Natural killer cell (primary cell): ENCODE data around the gene CRYGN. TPM values are rescaled to one million over a fixed set of nuclear protein-coding genes. Genes with fewer than 3 reads are reported as not detected.

Experiments
- ATAC-seq, 3 donors: fragments of 150-1000 bp in 2 of 3; fragments of 200-7000 bp in 1 of 3; cut with Tn5 transposase; 1 replicate in 1 of 3; 2 replicates in 2 of 3; pipeline ENCODE4 v1.10.0; 2021; ENCODE audit warnings: mild to moderate bottlenecking in 2 of 3, moderate library complexity in 2 of 3
- DNase-seq, 2 donors: peaks; one replicate each; pipeline versions ENCODE4 v3.0.0 to v3.0.0-alpha.2; 2013 to 2021; ENCODE audit warnings: mixed read lengths in 1 of 2
- H3K27ac ChIP-seq: one replicate; pipeline ENCODE4 v1.5.1; 2013; ENCODE audit warnings: mild to moderate bottlenecking, low read length
- H3K27me3 ChIP-seq: one replicate; pipeline ENCODE4 v1.6.1; 2013; ENCODE audit warnings: low read length; ENCODE audit not compliant: control insufficient read depth, insufficient read depth
- H3K36me3 ChIP-seq: one replicate; pipeline ENCODE4 v1.6.1; 2013; ENCODE audit warnings: low read length; ENCODE audit not compliant: control insufficient read depth, insufficient read depth
- H3K4me1 ChIP-seq: one replicate; pipeline ENCODE4 v1.6.1; 2013; ENCODE audit warnings: low read length; ENCODE audit not compliant: control insufficient read depth, insufficient read depth
- H3K4me3 ChIP-seq: one replicate; pipeline ENCODE4 v1.5.1; 2013; ENCODE audit warnings: low read length
- H3K9me3 ChIP-seq: one replicate; pipeline ENCODE4 v1.6.1; 2013; ENCODE audit warnings: low read length; ENCODE audit not compliant: control insufficient read depth, insufficient read depth
- H3K27ac Mint-ChIP-seq, 2 donors: one replicate each; pipeline ENCODE4 v1.8.0; 2022; ENCODE audit warnings: mild to moderate bottlenecking in 2 of 2, mixed read lengths in 2 of 2, moderate library complexity in 1 of 2
- H3K27me3 Mint-ChIP-seq, 2 donors: one replicate each; pipeline ENCODE4 v1.8.0; 2022; ENCODE audit warnings: low read depth in 2 of 2, mixed read lengths in 2 of 2
- H3K36me3 Mint-ChIP-seq: one replicate; pipeline ENCODE4 v1.8.0; 2022; ENCODE audit warnings: mixed read lengths
- H3K4me1 Mint-ChIP-seq, 2 donors: one replicate each; pipeline ENCODE4 v1.8.0; 2022; ENCODE audit warnings: mixed read lengths in 2 of 2
- H3K4me3 Mint-ChIP-seq: one replicate; pipeline ENCODE4 v1.8.0; 2022; ENCODE audit warnings: mild to moderate bottlenecking, moderate library complexity, mixed read lengths
- H3K9me3 Mint-ChIP-seq, 2 donors: one replicate each; pipeline ENCODE4 v1.8.0; 2022; ENCODE audit warnings: mixed read lengths in 2 of 2
- WGBS: methylation state at CpG from one replicate; pipeline ENCODE4 v1.1.7; 2013; ENCODE audit warnings: missing lambda C conversion rate; ENCODE audit not compliant: insufficient coverage; 5-methylcytosine and 5-hydroxymethylcytosine counted together
- intact Hi-C: fragments of 100-400 bp; cut with micrococcal nuclease; formaldehyde crosslinking; loops from one replicate; pipeline ENCODE4 v1.14.2; 2022
- total RNA-seq, 4 donors: library from RNA; stranded (reverse); fragments of 120-200 nt in 1 of 4; gene quantifications; one replicate each; pipeline versions ENCODE4 v1.2.3 to v1.2.4, GENCODE V29; 2013 to 2022
- TF ChIP-seq, protein P1 (sequence below): fragments of 200-600 bp; IDR thresholded peaks from one replicate; pipeline ENCODE4 v1.8.0; 2022; ENCODE audit warnings: antibody characterized with exemption

CRYGN gene
- total RNA-seq, 3 donors from 2014 or later (not counting 1 experiment from before 2014, with no cell fraction given): not detected

DNA sequence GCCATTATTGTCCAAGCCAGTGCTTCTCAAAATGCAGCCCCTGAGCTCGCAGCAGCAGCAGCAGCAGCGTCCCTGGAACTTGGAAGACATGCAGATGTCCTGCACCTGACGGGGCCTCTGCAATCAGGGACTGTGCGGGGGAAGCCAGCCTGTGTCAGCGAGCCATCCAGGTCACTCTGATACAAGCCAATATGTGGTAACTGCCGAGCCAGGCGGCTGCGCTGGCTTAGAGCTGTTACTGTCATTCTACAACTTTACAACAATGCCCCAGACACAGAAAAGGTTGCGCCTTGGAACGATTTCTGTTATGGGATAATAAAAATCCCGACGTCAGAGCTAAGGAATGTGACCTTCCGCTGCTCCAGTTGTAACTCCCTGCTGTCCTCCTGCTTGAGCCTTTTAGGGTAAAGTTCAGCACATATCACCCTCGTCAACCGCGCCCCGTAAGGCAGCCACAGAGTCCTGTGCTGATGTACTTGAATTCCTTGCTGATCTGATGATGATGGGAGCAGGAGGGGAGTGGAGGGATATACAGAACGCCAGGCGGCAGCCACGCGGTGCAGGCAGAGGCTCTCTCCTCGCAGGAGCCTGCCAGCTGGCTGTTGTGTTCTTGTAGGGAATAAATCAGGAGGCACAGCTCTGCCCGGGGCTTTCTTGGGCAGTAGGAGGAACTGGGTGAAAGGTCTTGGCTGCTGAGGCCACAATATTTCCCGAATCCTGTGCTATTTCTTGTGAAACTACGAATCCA lies 20.0 kb upstream of the CRYGN start:
- peaks cover 19% of the 10 kb centered on the region for H3K36me3 Mint-ChIP-seq
- intact Hi-C loops: no loop called here

DNA sequence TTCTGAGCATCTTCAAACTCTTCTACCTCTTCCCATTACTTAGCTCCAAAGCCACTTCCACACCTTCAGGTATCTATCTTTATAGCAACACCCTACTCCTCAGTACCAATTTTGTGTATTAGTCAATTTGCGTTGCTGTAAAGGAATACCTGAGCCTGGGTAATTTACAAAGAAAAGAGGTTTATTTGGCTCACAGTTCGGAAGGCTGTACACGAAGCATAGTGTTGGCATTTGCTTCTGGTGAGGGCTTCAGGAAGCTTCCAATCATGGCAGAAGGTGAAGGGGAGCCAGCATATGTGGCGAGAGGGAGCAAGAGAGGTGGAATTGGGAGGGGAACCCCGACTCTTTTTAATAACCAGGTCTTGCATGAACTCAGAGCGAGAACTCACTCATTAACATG lies 17.6 kb upstream of the CRYGN start:
- Mint-ChIP-seq H3K27me3 (peaks cover 0 to 8% of the 10 kb centered on the region in 2 donors), H3K36me3 (peaks cover under 1% of the 10 kb centered on the region), H3K27ac (no peak overlapping the region), H3K4me1 (peaks cover 0 to 5% of the 10 kb centered on the region in 2 donors), H3K9me3 (no peaks in the 10 kb centered on the region), H3K4me3 (no peak overlapping the region)
- TF ChIP-seq, protein P1, sequence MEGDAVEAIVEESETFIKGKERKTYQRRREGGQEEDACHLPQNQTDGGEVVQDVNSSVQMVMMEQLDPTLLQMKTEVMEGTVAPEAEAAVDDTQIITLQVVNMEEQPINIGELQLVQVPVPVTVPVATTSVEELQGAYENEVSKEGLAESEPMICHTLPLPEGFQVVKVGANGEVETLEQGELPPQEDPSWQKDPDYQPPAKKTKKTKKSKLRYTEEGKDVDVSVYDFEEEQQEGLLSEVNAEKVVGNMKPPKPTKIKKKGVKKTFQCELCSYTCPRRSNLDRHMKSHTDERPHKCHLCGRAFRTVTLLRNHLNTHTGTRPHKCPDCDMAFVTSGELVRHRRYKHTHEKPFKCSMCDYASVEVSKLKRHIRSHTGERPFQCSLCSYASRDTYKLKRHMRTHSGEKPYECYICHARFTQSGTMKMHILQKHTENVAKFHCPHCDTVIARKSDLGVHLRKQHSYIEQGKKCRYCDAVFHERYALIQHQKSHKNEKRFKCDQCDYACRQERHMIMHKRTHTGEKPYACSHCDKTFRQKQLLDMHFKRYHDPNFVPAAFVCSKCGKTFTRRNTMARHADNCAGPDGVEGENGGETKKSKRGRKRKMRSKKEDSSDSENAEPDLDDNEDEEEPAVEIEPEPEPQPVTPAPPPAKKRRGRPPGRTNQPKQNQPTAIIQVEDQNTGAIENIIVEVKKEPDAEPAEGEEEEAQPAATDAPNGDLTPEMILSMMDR: no peak
- H3K9me3 ChIP-seq: peaks cover 9% of the 10 kb centered on the region
- ATAC-seq (no peak), DNase-seq (no peak)
- no peaks in the 10 kb centered on the region for H3K36me3 ChIP-seq
- H3K27ac ChIP-seq: no peak overlapping the region
- no peaks in the 10 kb centered on the region for H3K4me1 ChIP-seq
- 96% methylated on average over 5 of the region's 6 CpGs for WGBS
- H3K27me3 ChIP-seq: no peaks in the 10 kb centered on the region
- intact Hi-C loops: no loop called here
- no peak overlapping the region for H3K4me3 ChIP-seq

More for the DNA sequence above, 20.0 kb upstream of the CRYGN start:
- Mint-ChIP-seq H3K27me3 (peaks cover 0 to 8% of the 10 kb centered on the region in 2 donors), H3K9me3 (peaks cover 2 to 7% of the 10 kb centered on the region in 2 donors), H3K4me1 (peaks cover 0 to 9% of the 10 kb centered on the region in 2 donors), H3K4me3 (no peak overlapping the region), H3K27ac (no peak overlapping the region)
- Histone ChIP-seq H3K27me3 (no peaks in the 10 kb centered on the region), H3K4me3 (no peak overlapping the region), H3K9me3 (peaks cover 10% of the 10 kb centered on the region), H3K27ac (no peak overlapping the region), H3K36me3 (no peaks in the 10 kb centered on the region), H3K4me1 (no peaks in the 10 kb centered on the region)
- DNase-seq: no peak
- TF ChIP-seq, protein P1: no peak
- no peak for ATAC-seq
- WGBS: 49% methylated on average over 25 of the region's 25 CpGs

DNA sequence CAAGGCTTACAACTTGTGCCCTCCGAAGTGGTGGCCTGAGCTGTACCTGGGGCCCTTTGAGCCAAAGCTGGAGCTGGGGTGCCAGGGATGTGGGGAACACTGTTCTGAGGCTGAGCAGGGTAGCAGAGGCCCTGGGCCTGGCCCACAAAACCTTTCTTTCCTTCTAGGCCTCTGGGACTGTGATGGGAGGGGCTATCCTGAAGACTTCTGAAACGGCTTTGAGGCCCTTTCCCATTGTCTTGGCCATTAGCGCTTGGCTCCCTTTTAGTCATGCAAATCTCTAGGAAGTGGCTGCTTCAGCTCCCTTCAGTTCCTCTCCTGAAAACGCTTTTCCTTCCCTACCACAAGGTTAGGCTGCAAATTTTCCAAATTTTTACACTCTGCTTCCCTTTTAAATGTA lies 16.8 kb upstream of the CRYGN start:
- no peaks in the 10 kb centered on the region for H3K36me3 ChIP-seq
- no peaks in the 10 kb centered on the region for H3K27me3 ChIP-seq
- no peaks in the 10 kb centered on the region for H3K36me3 Mint-ChIP-seq
- H3K4me1 ChIP-seq: no peaks in the 10 kb centered on the region
- no peak overlapping the region for H3K4me3 Mint-ChIP-seq
- peaks cover 0 to 8% of the 10 kb centered on the region in 2 donors for H3K27me3 Mint-ChIP-seq
- H3K27ac ChIP-seq: no peak overlapping the region
- DNase-seq (no peak), ATAC-seq (no peak)
- no peak overlapping the region for H3K27ac Mint-ChIP-seq
- no peaks in the 10 kb centered on the region for H3K9me3 Mint-ChIP-seq
- H3K9me3 ChIP-seq: peaks cover 1% of the 10 kb centered on the region
- intact Hi-C loops: no loop called here
- 73% methylated on average over 4 of the region's 4 CpGs for WGBS
- no peak overlapping the region for H3K4me3 ChIP-seq
- H3K4me1 Mint-ChIP-seq: peaks cover 0 to 5% of the 10 kb centered on the region in 2 donors
- TF ChIP-seq, protein P1: no peak
